Endothelial cell of umbilical vein (primary cell): ENCODE measurements around the gene AIDA. TPM values are rescaled to one million over a fixed set of nuclear protein-coding genes. Genes with fewer than 3 reads are reported as not detected.

Source experiments
- BruUV-seq: library from RNA; stranded (reverse); fragments of 400-500 nt; replicated peaks from 2 replicates; lab custom pipeline; 2021; lab: Mats Ljungman, UMichigan
- CTCF ChIA-PET: fragments of 300-600, 350-600 bp; sonication (Branson Sonifier 250); formaldehyde crosslinking; loops from one replicate; lab custom pipeline; 2021; ENCODE audit warnings: antibody characterized with exemption, inconsistent platforms; lab: Charles Lee
- POLR2A ChIA-PET: fragments of 300-600, 350-600 bp; sonication (Branson Sonifier 250); formaldehyde crosslinking; loops from one replicate; lab custom pipeline; 2021; ENCODE audit warnings: antibody characterized with exemption, inconsistent platforms; lab: Charles Lee
- DNase-seq: peaks from one replicate; pipeline ENCODE4 v3.0.0-alpha.2; 2011; ENCODE audit warnings: low read depth, low spot score
- FAIRE-seq: peaks from 2 replicates; lab custom pipeline; 2011; peaks lifted over from hg19 to GRCh38; lab: Jason Lieb, UNC
- H2AFZ ChIP-seq: 2 replicates; pipeline ENCODE4 v1.6.0; 2012; ENCODE audit warnings: low read depth, low read length, control low read depth, inconsistent platforms
- H3K27ac ChIP-seq: 2 replicates; pipeline ENCODE4 v1.5.1; 2011; ENCODE audit warnings: low read depth, mild to moderate bottlenecking, control low read depth, low read length, moderate library complexity; ENCODE audit not compliant: insufficient read depth
- H3K27me3 ChIP-seq, 2 experiments: 2 replicates each; pipeline versions ENCODE4 v1.6.0 to v1.6.1; 2011; ENCODE audit warnings: low read length in 2 of 2, mixed read lengths in 1 of 2; ENCODE audit not compliant: control insufficient read depth in 2 of 2, insufficient read depth in 2 of 2
- H3K36me3 ChIP-seq, 2 experiments: 2 replicates in 1 of 2; 3 replicates in 1 of 2; pipeline ENCODE4 v1.5.1; 2011; ENCODE audit warnings: low read length in 2 of 2, mild to moderate bottlenecking in 1 of 2, moderate library complexity in 1 of 2; ENCODE audit not compliant: control insufficient read depth in 2 of 2, insufficient read depth in 2 of 2; ENCODE audit errors: extremely low read depth in 1 of 2
- H3K4me1 ChIP-seq: 3 replicates; pipeline ENCODE4 v1.5.1; 2011; ENCODE audit warnings: mild to moderate bottlenecking, low read length; ENCODE audit not compliant: control insufficient read depth, insufficient read depth; ENCODE audit errors: extremely low read depth
- H3K4me2 ChIP-seq: 2 replicates; pipeline ENCODE4 v1.6.1; 2011; ENCODE audit warnings: low read length, control low read depth, mixed read lengths; ENCODE audit not compliant: insufficient read depth
- H3K4me3 ChIP-seq, 3 experiments: fragments of 200-600 bp in 1 of 3; sonication (generic), shearing (Covaris generic) in 1 of 3; replicated peaks in 1 of 3; 2 replicates each; pipeline ENCODE4 v1.5.1; 2011 to 2016; ENCODE audit warnings: control low read depth in 3 of 3, low read length in 3 of 3, mild to moderate bottlenecking in 2 of 3, inconsistent platforms in 1 of 3, low read depth in 1 of 3, moderate library complexity in 1 of 3; ENCODE audit not compliant: insufficient read depth in 1 of 3
- H3K79me2 ChIP-seq: 2 replicates; pipeline ENCODE4 v1.6.0; 2012; ENCODE audit warnings: low read length, inconsistent platforms; ENCODE audit not compliant: control insufficient read depth, insufficient read depth
- H3K9ac ChIP-seq: replicated peaks from 2 replicates; pipeline ENCODE3; 2011; ENCODE audit warnings: low read length, control low read depth; ENCODE audit not compliant: insufficient read depth; ENCODE audit errors: extremely low read depth
- H3K9me1 ChIP-seq: replicated peaks from 3 replicates; pipeline ENCODE4 v1.6.0; 2011; ENCODE audit warnings: mild to moderate bottlenecking, low read length; ENCODE audit not compliant: control insufficient read depth, insufficient read depth; ENCODE audit errors: extremely low read depth
- H3K9me3 ChIP-seq: replicated peaks from 2 replicates; pipeline ENCODE4 v1.5.1; 2012; ENCODE audit warnings: low read length, inconsistent platforms; ENCODE audit not compliant: control insufficient read depth, insufficient read depth
- H4K20me1 ChIP-seq: replicated peaks from 2 replicates; pipeline ENCODE3; 2011; ENCODE audit warnings: mild to moderate bottlenecking, low read length; ENCODE audit not compliant: control insufficient read depth, insufficient read depth; ENCODE audit errors: extremely low read depth
- CTCF ChIP-seq, 2 donors: IDR thresholded peaks; 1 replicate in 1 of 2; 2 replicates in 1 of 2; pipeline ENCODE4 v1.5.1; 2011; ENCODE audit warnings: low read length in 2 of 2, mild to moderate bottlenecking in 2 of 2, moderate library complexity in 2 of 2, control low read depth in 1 of 2, inconsistent platforms in 1 of 2, low read depth in 1 of 2; ENCODE audit not compliant: insufficient read depth in 1 of 2; ENCODE audit errors: extremely low read depth in 1 of 2
- EZH2 ChIP-seq: IDR thresholded peaks from 2 replicates; pipeline ENCODE4 v1.6.1; 2012; ENCODE audit warnings: borderline replicate concordance, low read depth, mild to moderate bottlenecking, moderate library complexity, low read length, inconsistent platforms; ENCODE audit not compliant: severe bottlenecking
- FOS ChIP-seq: IDR thresholded peaks from 2 replicates; pipeline ENCODE4 v1.6.1; 2011; ENCODE audit warnings: mild to moderate bottlenecking, low read length, moderate library complexity, borderline replicate concordance; ENCODE audit not compliant: insufficient read depth
- GATA2 ChIP-seq: IDR thresholded peaks from 2 replicates; pipeline ENCODE4 v1.7.0; 2011; ENCODE audit warnings: low read depth, mild to moderate bottlenecking, moderate library complexity, mixed read lengths, low read length; ENCODE audit not compliant: insufficient read length, insufficient read depth
- JUN ChIP-seq: IDR thresholded peaks from 2 replicates; pipeline ENCODE4 v1.6.1; 2011; ENCODE audit warnings: borderline replicate concordance, low read depth; ENCODE audit not compliant: insufficient read length, insufficient read depth
- MAX ChIP-seq: IDR thresholded peaks from 2 replicates; pipeline ENCODE4 v1.6.1; 2011; ENCODE audit not compliant: insufficient read depth, insufficient read length
- MYC ChIP-seq: IDR thresholded peaks from one replicate; pipeline ENCODE4 v1.6.1; 2011; ENCODE audit warnings: mild to moderate bottlenecking, low read depth, low read length
- POLR2A ChIP-seq: IDR thresholded peaks from 2 replicates; pipeline ENCODE4 v1.6.1; 2012; ENCODE audit warnings: low read depth, mild to moderate bottlenecking, control low read depth, low read length
- POLR2AphosphoS5 ChIP-seq: IDR thresholded peaks from 2 replicates; pipeline ENCODE4 v1.6.1; 2012; ENCODE audit warnings: low read depth, mild to moderate bottlenecking, control low read depth, low read length, moderate library complexity; ENCODE audit not compliant: insufficient read depth
- dilution Hi-C: fragments of 300-500 bp; cut with MboI; formaldehyde crosslinking; loops from one replicate; pipeline ENCODE4 v1.15.0; 2019; ENCODE audit warnings: low sequenced_read_pairs; ENCODE audit not compliant: extremely low pct_ligation_motif_present
- intact Hi-C: fragments of 100-400 bp; cut with micrococcal nuclease; formaldehyde crosslinking; loops from one replicate; pipeline ENCODE4 v1.10.0; 2022
- polyA plus RNA-seq, 4 experiments: library from polyadenylated mRNA; depleted of rRNA in 3 of 4; stranded (reverse) in 3 of 4; unstranded in 1 of 4; fragments of >200 nt; gene quantifications; 2 replicates each; pipeline versions ENCODE4 v1.2.1 to v1.2.3, GENCODE V29; 2011 to 2012; ENCODE audit warnings: missing spikeins in 1 of 4
- total RNA-seq: library from RNA; stranded (reverse); gene quantifications from 2 replicates; pipeline ENCODE4 v1.2.3, GENCODE V29; 2021

AIDA gene
- total and polyA plus RNA-seq, 2 donors (not counting 3 experiments of a cell fraction or from before 2014, with no cell fraction given): 32.8 to 75.4 TPM

GRCh38 chr1:222696741-222697140, 15.6 kb downstream of the AIDA start:
- dilution Hi-C loops: no loop called here
- intact Hi-C loops: no loop called here
- H3K4me2 ChIP-seq: no peak overlapping the region
- H2AFZ ChIP-seq: no peak overlapping the region
- BruUV-seq: no TSS peak
- CTCF ChIA-PET: interaction anchor here (1.1 kb wide), 1 partner anchor 49 kb away, joined by 3 read pairs; no protein-coding TSS in a partner anchor
- no peak for DNase-seq
- no peaks in the 10 kb centered on the region for H3K27me3 ChIP-seq
- no peaks in the 10 kb centered on the region for H3K9me1 ChIP-seq
- POLR2A ChIA-PET: no interaction called here
- no peak for TF ChIP-seq POLR2AphosphoS5
- no peak for TF ChIP-seq MYC
- no peak for TF ChIP-seq CTCF (IDR thresholded peaks at IDR 0.05; ENCODE audit: extremely low read depth in 1 of 2, insufficient read depth in 1 of 2, low read depth in 1 of 2, low read length in 2 of 2)
- TF ChIP-seq JUN: no peak
- TF ChIP-seq MAX: no peak
- no peak for TF ChIP-seq POLR2A
- TF ChIP-seq GATA2: no peak
- TF ChIP-seq EZH2: no peak
- no peak for TF ChIP-seq FOS
- peaks cover 34% of the 10 kb centered on the region for H3K79me2 ChIP-seq
- H3K27ac ChIP-seq: no peak overlapping the region
- no peak overlapping the region for H3K9ac ChIP-seq
- H3K9me3 ChIP-seq: no peaks in the 10 kb centered on the region
- H4K20me1 ChIP-seq: no peaks in the 10 kb centered on the region
- no peak for FAIRE-seq
- H3K4me3 ChIP-seq: no peak overlapping the region
- H3K36me3 ChIP-seq: peaks cover 0 to 6% of the 10 kb centered on the region in 2 experiments
- peaks cover 3% of the 10 kb centered on the region for H3K4me1 ChIP-seq
